Measurements from ENCODE around the gene SLC1A3.

DNA sequence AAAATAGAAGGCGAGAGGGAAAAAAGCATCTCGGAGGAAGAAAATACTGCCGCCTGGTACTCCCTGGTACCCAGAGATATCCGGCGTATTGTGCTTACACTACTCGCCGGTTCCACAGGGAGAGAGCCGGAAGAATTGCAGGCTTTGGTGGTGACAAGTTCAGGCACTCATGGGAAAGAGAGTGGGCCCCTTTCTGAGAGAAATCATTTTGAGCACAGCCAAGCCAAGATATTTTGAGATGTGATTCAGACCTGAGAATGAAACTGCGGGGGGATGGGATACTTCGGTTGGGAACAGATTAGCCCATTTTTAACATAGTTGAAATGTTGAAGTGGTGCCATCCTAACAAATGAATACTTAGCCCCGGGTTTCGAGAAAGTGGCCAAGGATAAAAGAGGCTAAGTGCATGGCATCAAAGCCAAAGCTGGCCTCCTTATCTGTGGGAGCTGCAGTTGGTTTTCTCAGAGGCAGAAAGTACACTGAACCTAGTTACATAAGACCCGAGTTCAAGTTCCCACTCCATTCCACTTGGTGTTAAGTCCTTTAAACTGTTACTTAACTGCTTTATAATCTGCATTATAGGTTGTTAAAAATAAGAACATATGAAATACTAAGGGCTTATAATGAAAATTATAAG lies 62.7 kb downstream of the SLC1A3 start:
- TF ChIP-seq, protein P1, sequence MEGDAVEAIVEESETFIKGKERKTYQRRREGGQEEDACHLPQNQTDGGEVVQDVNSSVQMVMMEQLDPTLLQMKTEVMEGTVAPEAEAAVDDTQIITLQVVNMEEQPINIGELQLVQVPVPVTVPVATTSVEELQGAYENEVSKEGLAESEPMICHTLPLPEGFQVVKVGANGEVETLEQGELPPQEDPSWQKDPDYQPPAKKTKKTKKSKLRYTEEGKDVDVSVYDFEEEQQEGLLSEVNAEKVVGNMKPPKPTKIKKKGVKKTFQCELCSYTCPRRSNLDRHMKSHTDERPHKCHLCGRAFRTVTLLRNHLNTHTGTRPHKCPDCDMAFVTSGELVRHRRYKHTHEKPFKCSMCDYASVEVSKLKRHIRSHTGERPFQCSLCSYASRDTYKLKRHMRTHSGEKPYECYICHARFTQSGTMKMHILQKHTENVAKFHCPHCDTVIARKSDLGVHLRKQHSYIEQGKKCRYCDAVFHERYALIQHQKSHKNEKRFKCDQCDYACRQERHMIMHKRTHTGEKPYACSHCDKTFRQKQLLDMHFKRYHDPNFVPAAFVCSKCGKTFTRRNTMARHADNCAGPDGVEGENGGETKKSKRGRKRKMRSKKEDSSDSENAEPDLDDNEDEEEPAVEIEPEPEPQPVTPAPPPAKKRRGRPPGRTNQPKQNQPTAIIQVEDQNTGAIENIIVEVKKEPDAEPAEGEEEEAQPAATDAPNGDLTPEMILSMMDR (IDR thresholded peaks at IDR 0.05): no peak
- TF ChIP-seq EP300 (IDR thresholded peaks at IDR 0.05) (no peak), POLR2AphosphoS5 (IDR thresholded peaks at IDR 0.05) (no peak)
